ENCODE measurements around the gene HS6ST1. TPM values are rescaled to one million over a fixed set of nuclear protein-coding genes. Genes with fewer than 3 reads are reported as not detected.

HS6ST1 gene
- total RNA-seq, 1 experiment from 2014 or later: 21.5 TPM

DNA sequence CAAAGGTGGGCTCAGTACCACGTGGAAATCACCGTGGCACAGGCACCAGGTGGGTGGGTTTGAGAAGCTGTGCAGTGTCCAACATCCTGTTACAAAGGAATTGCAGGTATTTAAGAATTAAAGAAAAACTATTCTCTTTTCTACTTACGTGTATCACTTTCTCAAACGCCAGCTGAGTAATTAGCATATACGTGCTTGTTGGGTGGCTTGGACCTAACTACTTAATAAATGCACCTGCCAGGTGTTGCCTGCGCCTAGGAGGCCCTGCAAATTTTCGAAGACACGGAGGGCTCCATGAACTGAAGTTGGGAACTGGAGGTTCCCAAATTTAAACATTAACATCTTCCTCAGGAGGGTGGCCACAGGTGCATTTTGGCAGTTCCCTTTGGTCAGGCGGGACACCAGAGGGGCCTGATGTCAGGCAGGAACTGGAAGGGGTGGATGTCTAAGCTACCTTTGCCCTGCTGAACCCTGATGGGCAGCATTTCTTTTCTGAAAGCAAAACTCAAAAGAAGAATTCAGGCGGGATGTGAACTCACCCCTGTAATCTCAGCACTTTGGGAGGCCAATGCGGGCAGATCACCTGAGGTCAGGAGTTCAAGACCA is 84.8 kb downstream of the HS6ST1 start:
- H3K4me3 ChIP-seq (ENCODE audit: low read length): peak overlapping the region; percentile 85; the same call in 1 of the 2 replicates

GRCh38 chr2:128232965-128233789 is 85.5 kb downstream of the HS6ST1 start:
- CTCF ChIA-PET: interaction anchor here (1.1 kb wide), 1 partner anchor 54 kb away, joined by 5 read pairs; no protein-coding TSS in a partner anchor
- peak; percentile 85 for ATAC-seq

More for the DNA sequence above, 84.8 kb downstream of the HS6ST1 start:
- TF ChIP-seq EZH2 (IDR thresholded peaks at IDR 0.05; ENCODE audit: low read length, unreplicated experiment) (no peak), EZH2phosphoT487 (IDR thresholded peaks at IDR 0.05; ENCODE audit: borderline replicate concordance, low read length) (no peak)
- TF ChIP-seq, protein P1, sequence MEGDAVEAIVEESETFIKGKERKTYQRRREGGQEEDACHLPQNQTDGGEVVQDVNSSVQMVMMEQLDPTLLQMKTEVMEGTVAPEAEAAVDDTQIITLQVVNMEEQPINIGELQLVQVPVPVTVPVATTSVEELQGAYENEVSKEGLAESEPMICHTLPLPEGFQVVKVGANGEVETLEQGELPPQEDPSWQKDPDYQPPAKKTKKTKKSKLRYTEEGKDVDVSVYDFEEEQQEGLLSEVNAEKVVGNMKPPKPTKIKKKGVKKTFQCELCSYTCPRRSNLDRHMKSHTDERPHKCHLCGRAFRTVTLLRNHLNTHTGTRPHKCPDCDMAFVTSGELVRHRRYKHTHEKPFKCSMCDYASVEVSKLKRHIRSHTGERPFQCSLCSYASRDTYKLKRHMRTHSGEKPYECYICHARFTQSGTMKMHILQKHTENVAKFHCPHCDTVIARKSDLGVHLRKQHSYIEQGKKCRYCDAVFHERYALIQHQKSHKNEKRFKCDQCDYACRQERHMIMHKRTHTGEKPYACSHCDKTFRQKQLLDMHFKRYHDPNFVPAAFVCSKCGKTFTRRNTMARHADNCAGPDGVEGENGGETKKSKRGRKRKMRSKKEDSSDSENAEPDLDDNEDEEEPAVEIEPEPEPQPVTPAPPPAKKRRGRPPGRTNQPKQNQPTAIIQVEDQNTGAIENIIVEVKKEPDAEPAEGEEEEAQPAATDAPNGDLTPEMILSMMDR (conservative IDR thresholded peaks at IDR 0.05; ENCODE audit: low read depth, low read length): no peak; the same call in 1 of the 2 replicates
- no peak for ATAC-seq
- ChIA-PET POLR2A (ENCODE audit: unreplicated experiment) (no interaction called here), CTCF (interaction anchor here (0.6 to 1.1 kb wide), 2 partner anchors 55 to 75 kb away, joined by 3 to 5 read pairs; no protein-coding TSS in a partner anchor)
- H4K20me1 ChIP-seq (ENCODE audit: low read length): no peaks in the 10 kb centered on the region
- H2AFZ ChIP-seq (ENCODE audit: low read length): peak overlapping the region; percentile 99
- H3K9ac ChIP-seq (ENCODE audit: low read length): no peak overlapping the region
- H3K9me2 ChIP-seq (replicated peaks; ENCODE audit: low read length): no peaks in the 10 kb centered on the region
- DNase-seq: no peak
- H3K9me3 ChIP-seq (ENCODE audit: low read length): no peaks in the 10 kb centered on the region
- H3K4me2 ChIP-seq (ENCODE audit: low read length): peak overlapping the region; percentile 95
- no TSS peak for BruUV-seq (replicated peaks)
- H3F3A ChIP-seq (ENCODE audit: low read length, unreplicated experiment): no peaks in the 10 kb centered on the region
- H3K27me3 ChIP-seq (ENCODE audit: low read length): no peaks in the 10 kb centered on the region
- H3K79me2 ChIP-seq (ENCODE audit: low read length): no peaks in the 10 kb centered on the region
- peaks cover 17% of the 10 kb centered on the region for H3K4me1 ChIP-seq (ENCODE audit: insufficient read depth, low read length)
- intact Hi-C loops (cut with micrococcal nuclease): loop anchor here (1.0 to 10.0 kb wide), 2 partner anchors 55 to 71 kb away; no protein-coding TSS in a partner anchor
- no peak overlapping the region for H3K27ac ChIP-seq (ENCODE audit: low read length)
- H3K36me3 ChIP-seq (ENCODE audit: low read depth, low read length): no peaks in the 10 kb centered on the region

More at GRCh38 chr2:128232965-128233789, 85.5 kb downstream of the HS6ST1 start:
- Histone ChIP-seq H3K4me3 (ENCODE audit: low read length) (peak overlapping the region; percentile 85), H3K4me1 (ENCODE audit: insufficient read depth, low read length) (peaks cover 22% of the 10 kb centered on the region), H3K79me2 (ENCODE audit: low read length) (no peaks in the 10 kb centered on the region), H3F3A (ENCODE audit: low read length, unreplicated experiment) (no peaks in the 10 kb centered on the region), H3K9me3 (ENCODE audit: low read length) (no peaks in the 10 kb centered on the region), H3K9me2 (replicated peaks; ENCODE audit: low read length) (no peaks in the 10 kb centered on the region), H3K27me3 (ENCODE audit: low read length) (no peaks in the 10 kb centered on the region), H3K9ac (ENCODE audit: low read length) (peak overlapping the region; percentile 57), H2AFZ (ENCODE audit: low read length) (peak overlapping the region; percentile 99), H3K36me3 (ENCODE audit: low read depth, low read length) (no peaks in the 10 kb centered on the region), H4K20me1 (ENCODE audit: low read length) (no peaks in the 10 kb centered on the region), H3K27ac (ENCODE audit: low read length) (no peak overlapping the region), H3K4me2 (ENCODE audit: low read length) (peak overlapping the region; percentile 95)
- TF ChIP-seq EZH2phosphoT487 (IDR thresholded peaks at IDR 0.05; ENCODE audit: borderline replicate concordance, low read length): no peak
- TF ChIP-seq, protein P1 (conservative IDR thresholded peaks at IDR 0.05; ENCODE audit: low read depth, low read length): peak; percentile 85
- no peak for TF ChIP-seq EZH2 (IDR thresholded peaks at IDR 0.05; ENCODE audit: low read length, unreplicated experiment)
- intact Hi-C loops (cut with micrococcal nuclease): loop anchor here (1.0 to 10.0 kb wide), 2 partner anchors 54 to 72 kb away; no protein-coding TSS in a partner anchor
- POLR2A ChIA-PET (ENCODE audit: unreplicated experiment): no interaction called here
- no TSS peak for BruUV-seq (replicated peaks)
- DNase-seq: peak; percentile 74

All from PC-3 (cell line).